Thymus (tissue), 11 donors: ENCODE data around the gene GRN. TPM values are rescaled to one million over a fixed set of nuclear protein-coding genes. Genes with fewer than 3 reads are reported as not detected.
A peak's percentile ranks its signal among the peaks of the same experiment; 100 is the strongest.
"Not testable (repeated sequence)": the region's sequence is repeated elsewhere in the genome, so short reads cannot be mapped to it uniquely, and the experiment has no call there.

ENCODE experiments used
- DNase-seq, 9 donors: peaks; one replicate each; pipeline ENCODE4 v3.0.0-alpha.2; 2013; ENCODE audit warnings: low spot score in 9 of 9, low read depth in 6 of 9, missing footprints in 1 of 9
- H3K27ac ChIP-seq, 2 donors: one replicate each; pipeline ENCODE4 v1.5.1; 2013; ENCODE audit warnings: control low read depth in 1 of 2, low read depth in 1 of 2, low read length in 1 of 2, mild to moderate bottlenecking in 1 of 2, moderate library complexity in 1 of 2
- H3K27me3 ChIP-seq, 2 donors: one replicate each; pipeline ENCODE4 v1.5.1; 2013; ENCODE audit warnings: low read length in 1 of 2; ENCODE audit not compliant: control insufficient read depth in 2 of 2, insufficient read depth in 1 of 2
- H3K36me3 ChIP-seq, 2 donors: one replicate each; pipeline ENCODE4 v1.5.1; 2013; ENCODE audit warnings: low read length in 1 of 2, mild to moderate bottlenecking in 1 of 2, moderate library complexity in 1 of 2; ENCODE audit not compliant: control insufficient read depth in 2 of 2, insufficient read depth in 2 of 2
- H3K4me1 ChIP-seq, 2 donors: one replicate each; pipeline ENCODE4 v1.5.1; 2013; ENCODE audit warnings: low read length in 2 of 2; ENCODE audit not compliant: control insufficient read depth in 2 of 2, insufficient read depth in 2 of 2
- H3K4me3 ChIP-seq, 2 donors: one replicate each; pipeline ENCODE4 v1.5.1; 2013; ENCODE audit warnings: low read length in 2 of 2, control low read depth in 1 of 2, mild to moderate bottlenecking in 1 of 2
- H3K9me3 ChIP-seq, 2 donors: one replicate each; pipeline ENCODE4 v1.5.1; 2013; ENCODE audit warnings: low read length in 1 of 2, mild to moderate bottlenecking in 1 of 2; ENCODE audit not compliant: control insufficient read depth in 2 of 2, insufficient read depth in 1 of 2
- WGBS: extraction: QIAGEN DNeasy Blood & Tissue Kit; methylation state at CpG from one replicate; pipeline ENCODE4 v1.1.7; 2013; 5-methylcytosine and 5-hydroxymethylcytosine counted together
- polyA plus RNA-seq: library from polyadenylated mRNA; stranded (reverse); fragments of 200-250 nt; gene quantifications from one replicate; pipeline ENCODE4 v1.2.3, GENCODE V29; 2013
- total RNA-seq: library from RNA; stranded (reverse); fragments of 120-200 nt; gene quantifications from one replicate; pipeline ENCODE4 v1.2.4, GENCODE V29; 2013
- donor health status: healthy.

GRN gene
- total and polyA plus RNA-seq, 2 donors: 74.8 to 93.0 TPM

DNA sequence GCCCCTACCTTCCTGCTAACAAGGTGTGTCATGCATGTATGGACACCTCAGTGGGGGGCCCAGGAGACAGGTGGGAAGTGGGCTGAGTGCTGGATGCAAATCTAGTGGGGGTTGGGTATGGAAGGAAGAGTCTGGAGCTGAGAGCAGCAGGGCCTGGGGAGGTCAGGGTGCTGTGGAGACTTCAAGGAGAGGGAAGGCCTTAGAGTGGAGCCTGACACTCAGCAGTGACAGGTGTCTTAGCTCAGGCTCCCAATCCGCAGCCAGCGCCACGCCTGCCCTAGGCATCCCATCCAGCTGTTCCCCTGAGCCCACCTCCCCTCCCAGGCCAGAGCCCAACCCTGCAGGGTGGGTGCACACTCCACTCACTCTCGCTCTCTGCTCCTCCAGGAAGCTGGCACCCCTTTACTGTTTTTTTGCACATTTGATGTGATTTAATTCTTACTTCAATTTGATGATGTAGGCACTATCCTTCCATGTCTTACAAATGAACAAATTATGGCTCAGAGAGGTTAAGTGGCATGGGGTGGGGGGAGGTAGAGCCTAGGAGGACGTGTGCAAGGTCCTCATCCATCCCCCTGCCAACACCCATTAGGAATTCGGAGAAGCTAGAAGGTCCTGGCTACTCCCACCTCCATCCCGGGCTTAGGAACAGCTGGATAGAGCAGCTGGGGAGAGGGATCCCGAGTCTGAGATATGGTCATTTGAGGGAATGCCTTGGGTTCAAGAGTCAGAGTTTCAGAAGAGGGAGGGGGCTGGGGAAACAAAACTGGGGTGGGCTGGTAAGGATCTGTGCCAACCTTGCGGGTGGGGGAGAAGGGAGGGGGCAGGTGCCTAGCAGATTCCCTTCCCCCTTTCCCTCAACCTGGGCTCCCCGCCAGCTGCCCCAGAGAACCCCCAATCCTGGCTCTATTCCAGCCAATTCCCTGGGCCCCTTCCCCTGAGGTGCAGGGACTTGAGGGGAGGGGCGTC, 16.5 kb downstream of the GRN start:
- no peak overlapping the region for H3K4me3 ChIP-seq
- H3K27ac ChIP-seq: no peak overlapping the region
- DNase-seq: no peak
- no peaks in the 10 kb centered on the region for H3K36me3 ChIP-seq
- no peaks in the 10 kb centered on the region for H3K9me3 ChIP-seq
- WGBS: 84% methylated on average over 11 of the region's 11 CpGs
- H3K27me3 ChIP-seq: peaks cover 17 to 62% of the 10 kb centered on the region in 2 donors
- H3K4me1 ChIP-seq: peaks cover 5 to 29% of the 10 kb centered on the region in 2 donors

DNA sequence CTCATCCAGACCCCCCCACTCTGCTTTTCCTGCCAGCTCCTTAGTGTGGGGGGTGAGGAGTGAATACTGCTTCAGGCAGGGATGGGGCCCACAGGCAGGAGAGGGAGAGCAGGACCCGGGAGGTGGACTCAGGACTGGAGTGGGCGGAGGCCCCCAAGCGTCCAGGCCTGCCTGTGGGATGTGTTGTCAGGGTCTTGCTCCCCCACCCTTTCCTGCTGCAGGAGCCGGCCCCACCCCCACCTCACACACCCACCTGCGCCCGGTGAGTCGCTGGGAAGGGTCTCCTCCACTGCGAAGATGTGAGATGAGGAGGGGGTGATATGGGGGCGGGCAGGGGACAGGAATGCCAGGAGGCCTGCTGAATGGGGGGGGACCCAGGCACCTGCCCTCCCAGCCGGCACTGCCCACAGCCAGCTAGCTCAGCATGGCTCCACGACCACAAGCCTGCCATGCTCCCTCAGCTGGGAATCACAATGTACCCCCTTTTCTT, 17.4 kb downstream of the GRN start:
- Histone ChIP-seq H3K4me3 (peak overlapping the region in 1 of 2 donors; percentile 61), H3K4me1 (peaks cover 5 to 29% of the 10 kb centered on the region in 2 donors), H3K27ac (no peak overlapping the region), H3K27me3 (peaks cover 17 to 65% of the 10 kb centered on the region in 2 donors), H3K36me3 (no peaks in the 10 kb centered on the region), H3K9me3 (no peaks in the 10 kb centered on the region)
- 39% methylated on average over 11 of the region's 11 CpGs for WGBS
- no peak for DNase-seq

- peak in 1 of 9 donors; percentile 47 for DNase-seq
- Histone ChIP-seq H3K4me3 (peak overlapping the region; percentile 41 to 61), H3K36me3 (no peaks in the 10 kb centered on the region), H3K9me3 (no peaks in the 10 kb centered on the region), H3K27me3 (peaks cover 17 to 68% of the 10 kb centered on the region in 2 donors), H3K4me1 (peaks cover 5 to 29% of the 10 kb centered on the region in 2 donors), H3K27ac (no peak overlapping the region)
- under 1% methylated on average over 45 of the region's 45 CpGs for WGBS
These were observed 18.0 kb downstream of the GRN start for GRCh38 chr17:44362949-44363612.

- Histone ChIP-seq H3K4me3 (peak within 1 kb of the TSS; percentile 41 to 61), H3K9me3 (no peaks in the 10 kb centered on the region), H3K27ac (no peak within 1 kb of the TSS), H3K36me3 (no peaks in the 10 kb centered on the region), H3K27me3 (peaks cover 17 to 67% of the 10 kb centered on the region in 2 donors), H3K4me1 (peaks cover 5 to 26% of the 10 kb centered on the region in 2 donors)
- DNase-seq: peak in 6 of 9 donors; percentile 32 to 76 (median 56)
- under 1% methylated on average over 63 of the region's 63 CpGs for WGBS
These were observed 18.6 kb downstream of the GRN start, which contains the start of gene FAM171A2 for GRCh38 chr17:44363613-44364159. FAM171A2 (minus strand) TSS chr17:44363853; CDS start chr17:44363714, 139 bp downstream.

DNA sequence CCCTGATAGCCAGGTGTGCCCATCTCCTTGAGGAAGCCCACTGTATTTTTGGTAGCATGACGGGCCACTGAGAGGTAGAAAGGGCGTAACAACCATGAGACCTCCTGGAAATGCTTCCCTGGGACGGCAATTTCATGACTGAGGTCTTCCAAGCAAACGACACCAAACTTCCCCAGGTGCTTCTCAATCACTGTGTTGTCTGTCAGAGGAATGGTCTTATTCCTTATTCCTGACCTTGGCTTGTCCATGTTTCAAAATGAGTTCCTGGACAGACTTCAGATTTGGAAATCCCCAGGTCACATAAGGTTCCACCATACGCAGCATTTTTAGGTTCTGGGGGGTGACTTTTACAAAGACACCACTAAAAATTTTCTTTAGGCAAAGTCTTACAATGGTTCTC, 19.9 kb downstream of the GRN start:
- H3K4me1 ChIP-seq: peaks cover 5 to 19% of the 10 kb centered on the region in 2 donors
- not testable (repeated sequence) for H3K9me3 ChIP-seq, H3K27ac ChIP-seq, H3K36me3 ChIP-seq, DNase-seq, H3K4me3 ChIP-seq
- 97% methylated on average over 5 of the region's 5 CpGs for WGBS
- H3K27me3 ChIP-seq: peaks cover 17 to 66% of the 10 kb centered on the region in 2 donors

- no peaks in the 10 kb centered on the region for H3K9me3 ChIP-seq
- H3K36me3 ChIP-seq: no peaks in the 10 kb centered on the region
- DNase-seq: no peak
- no peak overlapping the region for H3K27ac ChIP-seq
- H3K4me1 ChIP-seq: peaks cover 5 to 11% of the 10 kb centered on the region in 2 donors
- WGBS: 95% methylated on average over 7 of the region's 7 CpGs
- H3K27me3 ChIP-seq: peaks cover 12 to 63% of the 10 kb centered on the region in 2 donors
- H3K4me3 ChIP-seq: no peak overlapping the region
These were observed 22.3 kb downstream of the GRN start for GRCh38 chr17:44367231-44367979.

DNA sequence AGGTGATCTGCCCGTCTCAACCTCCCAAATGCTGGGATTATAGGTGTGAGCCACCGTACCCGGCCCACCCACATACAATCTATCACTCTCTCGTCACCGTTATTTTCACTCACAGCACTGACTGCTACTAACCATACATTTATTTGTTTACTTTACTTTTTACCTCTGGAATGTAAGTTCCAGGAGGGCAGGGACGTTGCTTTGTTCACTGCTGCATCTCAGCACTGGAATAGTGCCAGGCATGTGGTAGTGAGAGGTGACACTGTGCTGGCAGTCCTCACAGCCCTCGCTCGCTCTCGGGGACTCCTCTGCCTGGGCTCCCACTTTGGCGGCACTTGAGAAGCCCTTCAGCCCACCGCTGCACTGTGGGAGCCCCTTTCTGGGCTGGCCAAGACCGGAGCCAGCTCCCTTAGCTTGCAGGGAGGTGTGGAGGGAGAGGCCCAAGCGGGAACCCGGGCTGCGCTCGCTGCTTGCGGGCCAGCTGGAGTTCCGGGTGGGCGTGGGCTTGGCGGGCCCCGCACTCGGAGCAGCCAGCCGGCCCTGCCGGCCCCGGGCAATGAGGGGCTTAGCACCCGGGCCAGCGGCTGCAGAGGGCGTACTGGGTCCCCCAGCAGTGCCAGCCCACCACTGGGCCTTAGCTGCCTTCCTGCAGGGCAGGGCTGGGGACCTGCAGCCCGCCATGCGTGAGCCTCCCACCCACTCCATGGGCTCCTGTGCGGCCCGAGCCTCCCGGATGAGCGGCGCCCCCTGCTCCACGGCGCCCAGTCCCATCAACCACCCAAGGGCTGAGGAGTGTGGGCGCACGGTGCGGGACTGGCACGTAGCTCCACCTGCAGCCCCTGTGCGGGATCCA, 23.5 kb downstream of the GRN start:
- not testable (repeated sequence) for H3K36me3 ChIP-seq, H3K9me3 ChIP-seq, DNase-seq, H3K4me3 ChIP-seq, H3K27ac ChIP-seq, H3K4me1 ChIP-seq
- WGBS: 97% methylated on average over 42 of the region's 42 CpGs
- peaks cover 4 to 62% of the 10 kb centered on the region in 2 donors for H3K27me3 ChIP-seq
